Neural cell (in vitro differentiated cells): Measurements from ENCODE around the gene NT5C2. TPM values are rescaled to one million over a fixed set of nuclear protein-coding genes. Genes with fewer than 3 reads are reported as not detected.

Experiments used
- H2AFZ ChIP-seq: fragments of 200-600, 300-800 bp; sonication (generic), shearing (Covaris generic); 2 replicates; pipeline ENCODE4 v1.6.0; 2014; ENCODE audit warnings: low read depth, mild to moderate bottlenecking, antibody characterized with exemption, low read length, moderate library complexity
- H3F3A ChIP-seq: fragments of 200-600 bp; shearing (Covaris generic); 2 replicates; pipeline ENCODE4 v1.6.1; 2016; ENCODE audit warnings: mild to moderate bottlenecking, moderate library complexity, mixed read lengths, antibody characterized with exemption, low read length; ENCODE audit not compliant: insufficient read depth, poor library complexity, severe bottlenecking
- H3K27ac ChIP-seq: fragments of 200-600, 300-800 bp; sonication (generic), shearing (Covaris generic); 2 replicates; pipeline ENCODE4 v1.5.1; 2014; ENCODE audit warnings: mild to moderate bottlenecking, low read length, moderate library complexity
- H3K27me3 ChIP-seq: fragments of 300-800, 200-600 bp; sonication (generic), shearing (Covaris generic); 2 replicates; pipeline ENCODE4 v1.6.0; 2014; ENCODE audit warnings: mild to moderate bottlenecking, low read depth, low read length, moderate library complexity; ENCODE audit not compliant: insufficient read depth
- H3K36me3 ChIP-seq: fragments of 300-800, 200-600 bp; sonication (generic), shearing (Covaris generic); 2 replicates; pipeline ENCODE4 v1.5.1; 2014; ENCODE audit warnings: mild to moderate bottlenecking, antibody characterized with exemption, low read length, moderate library complexity; ENCODE audit not compliant: insufficient read depth
- H3K4me2 ChIP-seq: fragments of 300-800, 200-600 bp; sonication (generic), shearing (Covaris generic); 2 replicates; pipeline ENCODE4 v1.6.0; 2014; ENCODE audit warnings: mild to moderate bottlenecking, low read length
- H3K4me3 ChIP-seq: fragments of 300-800, 200-600 bp; sonication (generic), shearing (Covaris generic); 2 replicates; pipeline ENCODE4 v1.5.1; 2014; ENCODE audit warnings: mild to moderate bottlenecking, low read length, moderate library complexity
- H3K79me2 ChIP-seq: fragments of 200-600 bp; shearing (Covaris generic); replicated peaks from 2 replicates; pipeline ENCODE4 v1.6.0; 2014; ENCODE audit warnings: mild to moderate bottlenecking, low read length, moderate library complexity; ENCODE audit not compliant: insufficient read depth
- H3K9ac ChIP-seq: fragments of 300-800, 200-600 bp; sonication (generic), shearing (Covaris generic); 2 replicates; pipeline ENCODE4 v1.6.1; 2016; ENCODE audit warnings: mild to moderate bottlenecking, low read length, mixed read lengths
- H3K9me2 ChIP-seq: fragments of 200-600 bp; shearing (Covaris generic); 2 replicates; pipeline ENCODE4 v1.6.1; 2016; ENCODE audit warnings: mild to moderate bottlenecking, low read length, mixed read lengths; ENCODE audit not compliant: insufficient read depth
- H3K9me3 ChIP-seq: fragments of 200-600, 300-800 bp; sonication (generic), shearing (Covaris generic); 2 replicates; pipeline ENCODE4 v1.6.1; 2016; ENCODE audit warnings: mild to moderate bottlenecking, mixed run types, low read length, moderate library complexity, mixed read lengths
- H4K20me1 ChIP-seq: fragments of 200-600 bp; shearing (Covaris generic); 2 replicates; pipeline ENCODE4 v1.6.1; 2016; ENCODE audit warnings: mild to moderate bottlenecking, mixed run types; ENCODE audit not compliant: insufficient read depth
- CTCF ChIP-seq: fragments of 450-650 bp; IDR thresholded peaks from 2 replicates; pipeline ENCODE4 v1.5.1; 2014; ENCODE audit warnings: antibody characterized with exemption, mild to moderate bottlenecking, moderate library complexity; ENCODE audit not compliant: poor library complexity, severe bottlenecking
- EP300 ChIP-seq: fragments of 450-650 bp; conservative IDR thresholded peaks from 2 replicates; pipeline ENCODE4 v1.6.1; 2014; ENCODE audit warnings: antibody characterized with exemption, mild to moderate bottlenecking, moderate library complexity; ENCODE audit not compliant: poor library complexity, severe bottlenecking
- EZH2 ChIP-seq: fragments of 200-600, 300-800 bp; shearing (Covaris generic), sonication (generic); IDR thresholded peaks from 2 replicates; pipeline ENCODE4 v1.6.1; 2014; ENCODE audit warnings: antibody characterized with exemption, low read length, borderline replicate concordance, mild to moderate bottlenecking; ENCODE audit not compliant: insufficient read depth, poor library complexity, severe bottlenecking
- MXI1 ChIP-seq: fragments of 450-650 bp; conservative IDR thresholded peaks from 2 replicates; pipeline ENCODE4 v1.6.1; 2014; ENCODE audit warnings: antibody characterized with exemption, mild to moderate bottlenecking; ENCODE audit not compliant: poor library complexity, severe bottlenecking
- POLR2AphosphoS5 ChIP-seq: IDR thresholded peaks from 2 replicates; pipeline ENCODE4 v1.6.1; 2012
- RAD21 ChIP-seq: fragments of 450-650 bp; conservative IDR thresholded peaks from 2 replicates; pipeline ENCODE4 v1.6.1; 2014; ENCODE audit warnings: antibody characterized with exemption, mild to moderate bottlenecking, moderate library complexity
- REST ChIP-seq: IDR thresholded peaks from 2 replicates; pipeline ENCODE4 v1.6.1; 2012; ENCODE audit warnings: borderline replicate concordance
- SMC3 ChIP-seq: fragments of 450-650 bp; conservative IDR thresholded peaks from 2 replicates; pipeline ENCODE4 v1.6.1; 2014; ENCODE audit warnings: antibody characterized with exemption, mild to moderate bottlenecking, moderate library complexity; ENCODE audit not compliant: poor library complexity
- TAF1 ChIP-seq: IDR thresholded peaks from 2 replicates; pipeline ENCODE4 v1.6.1; 2012; ENCODE audit warnings: low read depth
- polyA plus RNA-seq: library from polyadenylated mRNA; depleted of rRNA; stranded (reverse); fragments of >200 nt; gene quantifications from 2 replicates; pipeline ENCODE4 v1.2.3, GENCODE V29; 2014

Gene NT5C2
- polyA plus RNA-seq, 1 donor from 2014 or later, result 190 TPM

GRCh38 chr10:103077020-103077419, 116.1 kb downstream of the NT5C2 start:
- Histone ChIP-seq H3K9me3 (no peaks in the 10 kb centered on the region), H3K27me3 (no peaks in the 10 kb centered on the region), H2AFZ (no peak overlapping the region), H4K20me1 (no peaks in the 10 kb centered on the region), H3K79me2 (no peaks in the 10 kb centered on the region), H3K36me3 (no peaks in the 10 kb centered on the region), H3K27ac (no peak overlapping the region), H3K4me3 (no peak overlapping the region), H3K4me2 (no peak overlapping the region), H3K9ac (no peak overlapping the region), H3F3A (no peaks in the 10 kb centered on the region), H3K9me2 (no peaks in the 10 kb centered on the region)
- no peak for TF ChIP-seq MXI1
- TF ChIP-seq RAD21, result no peak
- TF ChIP-seq POLR2AphosphoS5, result no peak

- Histone ChIP-seq H3K36me3 (no peaks in the 10 kb centered on the region), H2AFZ (no peak overlapping the region), H3F3A (no peaks in the 10 kb centered on the region), H4K20me1 (no peaks in the 10 kb centered on the region), H3K79me2 (no peaks in the 10 kb centered on the region), H3K9me2 (no peaks in the 10 kb centered on the region), H3K9me3 (no peaks in the 10 kb centered on the region), H3K27me3 (no peaks in the 10 kb centered on the region), H3K27ac (no peak overlapping the region), H3K9ac (no peak overlapping the region), H3K4me2 (no peak overlapping the region), H3K4me3 (no peak overlapping the region)
- TF ChIP-seq REST (no peak), POLR2AphosphoS5 (no peak), MXI1 (no peak), SMC3 (no peak), RAD21 (no peak), CTCF (no peak), EP300 (no peak), TAF1 (no peak), EZH2 (no peak)
Observed at GRCh38 chr10:103072891-103073290, 120.2 kb downstream of the NT5C2 start.

- TF ChIP-seq SMC3, result no peak
- TF ChIP-seq TAF1, result no peak
- no peaks in the 10 kb centered on the region for H3K9me3 ChIP-seq
- no peaks in the 10 kb centered on the region for H3K9me2 ChIP-seq
Observed at GRCh38 chr10:103072276-103072675, 120.8 kb downstream of the NT5C2 start.

More at GRCh38 chr10:103072276-103072675, 120.8 kb downstream of the NT5C2 start:
- Histone ChIP-seq H3F3A (no peaks in the 10 kb centered on the region), H3K27ac (no peak overlapping the region), H4K20me1 (no peaks in the 10 kb centered on the region), H3K4me3 (no peak overlapping the region), H3K27me3 (no peaks in the 10 kb centered on the region), H2AFZ (no peak overlapping the region), H3K4me2 (no peak overlapping the region), H3K9ac (no peak overlapping the region), H3K79me2 (no peaks in the 10 kb centered on the region), H3K36me3 (no peaks in the 10 kb centered on the region)
